GM12801 (cell line): ENCODE results near the gene PGPEP1.

Experiments used
- CTCF ChIP-seq: IDR thresholded peaks from one replicate; pipeline ENCODE4 v1.5.1; 2011; ENCODE audit warnings: control low read depth; ENCODE audit not compliant: insufficient read length; ENCODE audit errors: extremely low read depth

The PGPEP1 gene

GRCh38 chr19:18340190-18340989 lies at the start of gene PGPEP1:
Gene PGPEP1, plus strand, starts transcription at chr19:18340598. Its CDS starts 84 bp downstream, at chr19:18340682.
- TF ChIP-seq CTCF, result no peak

GRCh38 chr19:18291019-18291524 lies 49.3 kb upstream of the PGPEP1 start:
- TF ChIP-seq CTCF, result no peak

- TF ChIP-seq CTCF, result no peak
Observed at GRCh38 chr19:18291590-18292461, 48.6 kb upstream of the PGPEP1 start.

GRCh38 chr19:18292462-18292809 lies 48.0 kb upstream of the PGPEP1 start:
- TF ChIP-seq CTCF, result no peak

GRCh38 chr19:18292810-18293641 lies 47.4 kb upstream of the PGPEP1 start:
- no peak for TF ChIP-seq CTCF

- TF ChIP-seq CTCF, result no peak
Observed at GRCh38 chr19:18293642-18294466, 46.5 kb upstream of the PGPEP1 start.
